HCT116 (cell line): ENCODE measurements around the gene FXYD2. TPM values are rescaled to one million over a fixed set of nuclear protein-coding genes. Genes with fewer than 3 reads are reported as not detected.

Source experiments
- ATAC-seq: fragments of 200-7000 bp; cut with Tn5 transposase; 2 replicates; pipeline ENCODE4 v1.9.1; 2020; ENCODE audit warnings: mild to moderate bottlenecking, moderate library complexity
- BruUV-seq: library from RNA; stranded (reverse); fragments of 400-500 nt; replicated peaks from 2 replicates; lab custom pipeline; 2021; lab: Mats Ljungman, UMichigan
- CTCF ChIA-PET: fragments of 300-600 bp; sonication (Branson Sonifier 250); formaldehyde crosslinking; loops from one replicate; lab custom pipeline; 2021; ENCODE audit warnings: antibody characterized with exemption; lab: Charles Lee
- POLR2A ChIA-PET: fragments of 300-600, 350-600 bp; sonication (Branson Sonifier 250); formaldehyde crosslinking; loops from one replicate; lab custom pipeline; 2021; ENCODE audit warnings: antibody characterized with exemption; lab: Charles Lee
- RAD21 ChIA-PET, 2 experiments: fragments of 300-600 bp; sonication (Branson Sonifier 250); formaldehyde crosslinking; loops; one replicate each; lab custom pipeline; 2023; ENCODE audit warnings: low total read pairs in 2 of 2; ENCODE audit not compliant: uncharacterized antibody in 2 of 2, unreplicated experiment in 2 of 2, low non-redundant PET in 1 of 2; lab: Charles Lee
- DNase-seq: peaks from one replicate; pipeline ENCODE4 v3.0.0-alpha.2; 2010; ENCODE audit warnings: low read depth, low spot score
- H2AFZ ChIP-seq: fragments of 200-600 bp; shearing (Covaris generic), sonication (generic); 2 replicates; pipeline ENCODE4 v1.6.1; 2017; ENCODE audit warnings: low read depth, mixed run types, mixed read lengths, antibody characterized with exemption, low read length; ENCODE audit not compliant: poor library complexity, severe bottlenecking
- H3K27ac ChIP-seq: 2 replicates; pipeline ENCODE4 v1.5.1; 2012; ENCODE audit warnings: low read depth, low read length
- H3K27me3 ChIP-seq: fragments of 200-600 bp; sonication (generic); 2 replicates; pipeline ENCODE4 v1.6.1; 2016; ENCODE audit warnings: mixed run types, low read length, mixed read lengths; ENCODE audit not compliant: insufficient read depth
- H3K36me3 ChIP-seq, 2 experiments: fragments of 200-500 bp in 1 of 2; fragments of 200-600 bp in 1 of 2; sonication (Bioruptor generic) in 1 of 2; sonication (generic) in 1 of 2; 2 replicates each; pipeline versions ENCODE4 v1.5.1 to v1.6.1; 2014 to 2016; ENCODE audit warnings: low read length in 2 of 2, inconsistent platforms in 1 of 2, mixed read lengths in 1 of 2, mixed run types in 1 of 2; ENCODE audit not compliant: insufficient read depth in 2 of 2, control insufficient read depth in 1 of 2
- H3K4me1 ChIP-seq, 2 experiments: fragments of 200-600 bp in 1 of 2; sonication (generic) in 1 of 2; 2 replicates each; pipeline versions ENCODE4 v1.5.1 to v1.6.1; 2012 to 2017; ENCODE audit warnings: low read length in 2 of 2, inconsistent platforms in 1 of 2, mild to moderate bottlenecking in 1 of 2, mixed read lengths in 1 of 2, mixed run types in 1 of 2, moderate library complexity in 1 of 2; ENCODE audit not compliant: insufficient read depth in 2 of 2, control insufficient read depth in 1 of 2
- H3K4me2 ChIP-seq: fragments of 200-600 bp; sonication (generic); 2 replicates; pipeline ENCODE4 v1.6.1; 2017; ENCODE audit warnings: mixed run types, low read length, mixed read lengths
- H3K4me3 ChIP-seq, 2 experiments: fragments of 200-600 bp in 1 of 2; sonication (generic) in 1 of 2; replicated peaks in 1 of 2; 2 replicates each; pipeline ENCODE4 v1.5.1; 2011 to 2016; ENCODE audit warnings: low read length in 2 of 2, control low read depth in 1 of 2, low read depth in 1 of 2, mild to moderate bottlenecking in 1 of 2, mixed read lengths in 1 of 2, mixed run types in 1 of 2
- H3K79me2 ChIP-seq: fragments of 200-600 bp; sonication (generic); 2 replicates; pipeline ENCODE4 v1.6.1; 2017; ENCODE audit warnings: mild to moderate bottlenecking, mixed run types, low read length, moderate library complexity, mixed read lengths; ENCODE audit not compliant: insufficient read depth
- H3K9ac ChIP-seq: fragments of 200-600 bp; sonication (generic); 2 replicates; pipeline ENCODE4 v1.6.1; 2016; ENCODE audit warnings: low read length, mixed read lengths
- H3K9me2 ChIP-seq: fragments of 200-600 bp; sonication (generic), shearing (Covaris generic); 2 replicates; pipeline ENCODE4 v1.6.1; 2017; ENCODE audit warnings: mixed run types, mild to moderate bottlenecking, moderate library complexity; ENCODE audit not compliant: insufficient read depth
- H3K9me3 ChIP-seq, 2 experiments: fragments of 200-500 bp in 1 of 2; fragments of 200-600 bp in 1 of 2; sonication (Bioruptor generic) in 1 of 2; sonication (generic) in 1 of 2; 2 replicates each; pipeline ENCODE4 v1.6.1; 2014 to 2017; ENCODE audit warnings: low read length in 2 of 2, mixed read lengths in 2 of 2, inconsistent platforms in 1 of 2, low read depth in 1 of 2, mild to moderate bottlenecking in 1 of 2, mixed run types in 1 of 2, moderate library complexity in 1 of 2; ENCODE audit not compliant: control insufficient read depth in 1 of 2, insufficient read depth in 1 of 2
- H4K20me1 ChIP-seq: fragments of 200-600 bp; sonication (generic), shearing (Covaris generic); 2 replicates; pipeline ENCODE4 v1.6.1; 2017; ENCODE audit warnings: mixed run types, mild to moderate bottlenecking, moderate library complexity; ENCODE audit not compliant: insufficient read depth
- CEBPB ChIP-seq: IDR thresholded peaks from 2 replicates; pipeline ENCODE4 v1.6.1; 2012; ENCODE audit warnings: low read depth
- EGR1 ChIP-seq: IDR thresholded peaks from 2 replicates; pipeline ENCODE4 v1.6.1; 2012; ENCODE audit warnings: low read depth
- ELF1 ChIP-seq: IDR thresholded peaks from 2 replicates; pipeline ENCODE4 v1.6.1; 2012; ENCODE audit warnings: low read depth, borderline replicate concordance
- EZH2 ChIP-seq: fragments of 200-600 bp; sonication (generic); IDR thresholded peaks from 2 replicates; pipeline ENCODE4 v1.6.1; 2017; ENCODE audit warnings: antibody characterized with exemption, mixed run types
- EZH2phosphoT487 ChIP-seq: fragments of 200-600 bp; IDR thresholded peaks from 2 replicates; pipeline ENCODE4 v1.6.1; 2018; ENCODE audit warnings: antibody characterized with exemption, borderline replicate concordance
- MAX ChIP-seq: IDR thresholded peaks from 2 replicates; pipeline ENCODE4 v1.6.1; 2012
- POLR2A ChIP-seq: IDR thresholded peaks from 2 replicates; pipeline ENCODE4 v1.7.0; 2011; ENCODE audit warnings: borderline replicate concordance; ENCODE audit not compliant: insufficient read depth, insufficient read length; ENCODE audit errors: extremely low read depth
- RAD21 ChIP-seq: IDR thresholded peaks from 2 replicates; pipeline ENCODE4 v1.6.1; 2012; ENCODE audit warnings: low read depth, mild to moderate bottlenecking
- intact Hi-C: fragments of 100-400 bp; cut with micrococcal nuclease; formaldehyde crosslinking; loops from 2 replicates; pipeline ENCODE4 v1.10.0; 2022
- total RNA-seq: library from RNA; stranded (reverse); gene quantifications from one replicate; pipeline ENCODE4 v1.2.1, GENCODE V29; 2021; ENCODE audit not compliant: unreplicated experiment
- TF ChIP-seq, protein P1 (sequence below), 3 experiments: fragments of 200-600 bp in 1 of 3; sonication (generic) in 1 of 3; IDR thresholded peaks in 2 of 3; conservative IDR thresholded peaks in 1 of 3; 2 replicates each; pipeline ENCODE4 v1.5.1; 2012 to 2017; ENCODE audit warnings: low read depth in 2 of 3, low read length in 2 of 3, antibody characterized with exemption in 1 of 3, borderline replicate concordance in 1 of 3, control low read depth in 1 of 3, mild to moderate bottlenecking in 1 of 3, mixed read lengths in 1 of 3, mixed run types in 1 of 3, moderate library complexity in 1 of 3; ENCODE audit not compliant: insufficient read depth in 1 of 3
- TF ChIP-seq, protein P2 (sequence below): IDR thresholded peaks from 2 replicates; pipeline ENCODE4 v1.6.1; 2012; ENCODE audit warnings: low read depth

The FXYD2 gene
- total RNA-seq, 1 experiment from 2014 or later = 0.52 TPM

DNA sequence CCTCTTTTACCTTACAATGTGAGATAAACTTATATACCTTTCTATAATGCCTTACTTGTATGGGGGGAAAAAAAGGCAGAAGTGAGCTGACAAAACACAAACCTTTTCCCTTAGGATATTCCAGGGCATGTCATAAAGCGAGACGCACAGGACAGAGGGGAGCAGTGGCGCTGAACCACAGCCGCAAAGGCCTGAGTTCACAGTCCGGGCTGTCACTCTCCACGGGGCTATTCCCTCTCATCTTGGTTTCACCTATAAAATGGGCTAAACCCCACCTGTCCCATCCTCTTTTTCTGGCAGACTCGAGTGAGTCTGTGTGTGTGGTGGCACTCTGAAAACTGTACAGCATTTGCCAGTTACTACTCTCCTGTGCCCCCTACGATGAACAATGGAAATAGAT, 14.4 kb upstream of the FXYD2 start (continued):
- TF ChIP-seq, protein P1, sequence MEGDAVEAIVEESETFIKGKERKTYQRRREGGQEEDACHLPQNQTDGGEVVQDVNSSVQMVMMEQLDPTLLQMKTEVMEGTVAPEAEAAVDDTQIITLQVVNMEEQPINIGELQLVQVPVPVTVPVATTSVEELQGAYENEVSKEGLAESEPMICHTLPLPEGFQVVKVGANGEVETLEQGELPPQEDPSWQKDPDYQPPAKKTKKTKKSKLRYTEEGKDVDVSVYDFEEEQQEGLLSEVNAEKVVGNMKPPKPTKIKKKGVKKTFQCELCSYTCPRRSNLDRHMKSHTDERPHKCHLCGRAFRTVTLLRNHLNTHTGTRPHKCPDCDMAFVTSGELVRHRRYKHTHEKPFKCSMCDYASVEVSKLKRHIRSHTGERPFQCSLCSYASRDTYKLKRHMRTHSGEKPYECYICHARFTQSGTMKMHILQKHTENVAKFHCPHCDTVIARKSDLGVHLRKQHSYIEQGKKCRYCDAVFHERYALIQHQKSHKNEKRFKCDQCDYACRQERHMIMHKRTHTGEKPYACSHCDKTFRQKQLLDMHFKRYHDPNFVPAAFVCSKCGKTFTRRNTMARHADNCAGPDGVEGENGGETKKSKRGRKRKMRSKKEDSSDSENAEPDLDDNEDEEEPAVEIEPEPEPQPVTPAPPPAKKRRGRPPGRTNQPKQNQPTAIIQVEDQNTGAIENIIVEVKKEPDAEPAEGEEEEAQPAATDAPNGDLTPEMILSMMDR (IDR thresholded peaks at IDR 0.05 in 2 of 3, conservative IDR thresholded peaks at IDR 0.05 in 1 of 3; ENCODE audit: borderline replicate concordance in 1 of 3, insufficient read depth in 1 of 3, low read depth in 2 of 3, low read length in 2 of 3) = no peak
- TF ChIP-seq EZH2phosphoT487 (no peak), EGR1 (no peak)

- H3K27me3 ChIP-seq = peaks cover 7% of the 10 kb centered on the region; the same call in 1 of the 2 replicates
- TF ChIP-seq EZH2 (no peak), CEBPB (no peak), MAX (no peak), ELF1 (no peak), POLR2A (no peak), RAD21 (no peak)
- TF ChIP-seq, protein P2, sequence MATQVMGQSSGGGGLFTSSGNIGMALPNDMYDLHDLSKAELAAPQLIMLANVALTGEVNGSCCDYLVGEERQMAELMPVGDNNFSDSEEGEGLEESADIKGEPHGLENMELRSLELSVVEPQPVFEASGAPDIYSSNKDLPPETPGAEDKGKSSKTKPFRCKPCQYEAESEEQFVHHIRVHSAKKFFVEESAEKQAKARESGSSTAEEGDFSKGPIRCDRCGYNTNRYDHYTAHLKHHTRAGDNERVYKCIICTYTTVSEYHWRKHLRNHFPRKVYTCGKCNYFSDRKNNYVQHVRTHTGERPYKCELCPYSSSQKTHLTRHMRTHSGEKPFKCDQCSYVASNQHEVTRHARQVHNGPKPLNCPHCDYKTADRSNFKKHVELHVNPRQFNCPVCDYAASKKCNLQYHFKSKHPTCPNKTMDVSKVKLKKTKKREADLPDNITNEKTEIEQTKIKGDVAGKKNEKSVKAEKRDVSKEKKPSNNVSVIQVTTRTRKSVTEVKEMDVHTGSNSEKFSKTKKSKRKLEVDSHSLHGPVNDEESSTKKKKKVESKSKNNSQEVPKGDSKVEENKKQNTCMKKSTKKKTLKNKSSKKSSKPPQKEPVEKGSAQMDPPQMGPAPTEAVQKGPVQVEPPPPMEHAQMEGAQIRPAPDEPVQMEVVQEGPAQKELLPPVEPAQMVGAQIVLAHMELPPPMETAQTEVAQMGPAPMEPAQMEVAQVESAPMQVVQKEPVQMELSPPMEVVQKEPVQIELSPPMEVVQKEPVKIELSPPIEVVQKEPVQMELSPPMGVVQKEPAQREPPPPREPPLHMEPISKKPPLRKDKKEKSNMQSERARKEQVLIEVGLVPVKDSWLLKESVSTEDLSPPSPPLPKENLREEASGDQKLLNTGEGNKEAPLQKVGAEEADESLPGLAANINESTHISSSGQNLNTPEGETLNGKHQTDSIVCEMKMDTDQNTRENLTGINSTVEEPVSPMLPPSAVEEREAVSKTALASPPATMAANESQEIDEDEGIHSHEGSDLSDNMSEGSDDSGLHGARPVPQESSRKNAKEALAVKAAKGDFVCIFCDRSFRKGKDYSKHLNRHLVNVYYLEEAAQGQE = no peak
- TF ChIP-seq, all 23 proteins: peak for 0
- no peak overlapping the region for H3K9ac ChIP-seq
- H3K9me2 ChIP-seq = no peaks in the 10 kb centered on the region
- intact Hi-C loops = no loop called here
- H3K4me1 ChIP-seq = peaks cover 3 to 7% of the 10 kb centered on the region in 2 experiments; a peak in 2 of 4 replicates
- no peak overlapping the region for H3K4me2 ChIP-seq
- no peaks in the 10 kb centered on the region for H3K79me2 ChIP-seq
- H4K20me1 ChIP-seq = no peaks in the 10 kb centered on the region
- no peak overlapping the region for H2AFZ ChIP-seq
- H3K9me3 ChIP-seq = no peaks in the 10 kb centered on the region
- H3K36me3 ChIP-seq = no peaks in the 10 kb centered on the region
- H3K27ac ChIP-seq = no peak overlapping the region
- no peak for DNase-seq
- ChIA-PET CTCF (no interaction called here), RAD21 (no interaction called here), POLR2A (no interaction called here)
- BruUV-seq = no TSS peak
- no peak for ATAC-seq
- H3K4me3 ChIP-seq = no peak overlapping the region
These were observed 13.2 kb upstream of the FXYD2 start for GRCh38 chr11:117837791-117838190.
